Measurements from ENCODE around the gene CD177.

Gene CD177

DNA sequence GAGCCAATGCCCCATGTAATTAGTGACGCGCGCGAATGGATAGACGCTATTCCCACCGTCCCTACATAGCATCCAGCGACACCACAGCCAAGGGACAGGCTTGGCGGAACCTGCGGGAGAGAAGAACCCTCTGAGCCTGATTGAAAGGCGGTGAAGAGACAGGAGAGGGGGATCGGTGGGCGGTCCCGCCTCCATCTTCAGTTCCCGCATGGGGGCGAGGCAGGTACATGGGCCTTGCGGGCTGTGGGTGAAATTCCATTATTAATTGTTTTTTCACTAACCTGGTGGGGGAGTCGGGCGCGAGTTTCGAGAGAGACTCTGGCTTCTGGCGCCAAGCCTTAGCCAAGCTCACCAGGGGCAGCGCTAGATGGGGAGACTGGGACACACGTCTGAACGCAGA, 52.8 kb downstream of the CD177 start:
- Histone ChIP-seq H3K27me3 (ENCODE audit: control insufficient read depth in 1 of 2, insufficient read depth in 2 of 2, low read length in 2 of 2) (no peaks in the 10 kb centered on the region), H3K9ac (ENCODE audit: low read depth in 1 of 2, low read length in 2 of 2) (no peak overlapping the region), H3K27ac (ENCODE audit: low read depth, low read length) (no peak overlapping the region), H3K4me3 (ENCODE audit: low read depth in 1 of 2, low read length in 2 of 2) (no peak overlapping the region), H3K9me3 (ENCODE audit: control insufficient read depth in 1 of 2, low read length in 2 of 2) (no peaks in the 10 kb centered on the region), H3K36me3 (ENCODE audit: control insufficient read depth in 1 of 2, insufficient read depth in 2 of 2, low read length in 2 of 2) (no peaks in the 10 kb centered on the region), H3K4me1 (ENCODE audit: control insufficient read depth in 1 of 2, insufficient read depth in 2 of 2, low read length in 2 of 2) (no peaks in the 10 kb centered on the region)

DNA sequence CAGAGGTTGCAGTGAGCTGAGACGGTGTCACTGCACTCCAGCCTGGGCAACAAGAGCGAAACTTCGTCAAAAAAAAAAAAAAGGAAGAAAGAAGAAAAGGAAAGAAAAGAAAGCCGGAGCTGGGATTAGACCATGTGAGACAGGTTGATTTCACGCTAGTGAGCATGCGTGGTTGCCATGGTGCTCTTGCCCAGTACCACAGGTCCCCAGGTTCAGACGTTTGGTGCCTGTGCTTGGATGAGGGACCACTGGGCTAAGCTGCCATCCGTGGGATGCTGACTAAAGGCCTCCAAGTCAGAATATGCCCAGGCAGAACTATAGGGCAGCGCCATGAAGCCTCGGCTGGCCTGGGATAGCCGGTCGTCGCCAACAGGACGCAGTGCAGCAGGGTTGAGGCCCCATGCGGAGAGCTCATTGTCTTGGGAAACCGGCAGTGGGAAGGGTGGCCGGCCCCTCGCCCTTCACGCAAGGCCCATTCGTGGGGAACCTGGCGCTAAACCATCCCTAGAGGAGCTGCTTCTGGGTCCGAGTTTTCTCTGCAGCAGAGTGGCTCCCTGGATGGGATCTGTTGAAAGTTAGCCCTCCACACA, 54.0 kb downstream of the CD177 start:
- Histone ChIP-seq H3K4me3 (ENCODE audit: low read depth in 1 of 2, low read length in 2 of 2) (no peak overlapping the region), H3K9me3 (ENCODE audit: control insufficient read depth in 1 of 2, low read length in 2 of 2) (peaks cover 0 to 3% of the 10 kb centered on the region in 2 donors), H3K27me3 (ENCODE audit: control insufficient read depth in 1 of 2, insufficient read depth in 2 of 2, low read length in 2 of 2) (no peaks in the 10 kb centered on the region), H3K4me1 (ENCODE audit: control insufficient read depth in 1 of 2, insufficient read depth in 2 of 2, low read length in 2 of 2) (no peaks in the 10 kb centered on the region), H3K27ac (ENCODE audit: low read depth, low read length) (no peak overlapping the region), H3K9ac (ENCODE audit: low read depth in 1 of 2, low read length in 2 of 2) (no peak overlapping the region), H3K36me3 (ENCODE audit: control insufficient read depth in 1 of 2, insufficient read depth in 2 of 2, low read length in 2 of 2) (no peaks in the 10 kb centered on the region)

DNA sequence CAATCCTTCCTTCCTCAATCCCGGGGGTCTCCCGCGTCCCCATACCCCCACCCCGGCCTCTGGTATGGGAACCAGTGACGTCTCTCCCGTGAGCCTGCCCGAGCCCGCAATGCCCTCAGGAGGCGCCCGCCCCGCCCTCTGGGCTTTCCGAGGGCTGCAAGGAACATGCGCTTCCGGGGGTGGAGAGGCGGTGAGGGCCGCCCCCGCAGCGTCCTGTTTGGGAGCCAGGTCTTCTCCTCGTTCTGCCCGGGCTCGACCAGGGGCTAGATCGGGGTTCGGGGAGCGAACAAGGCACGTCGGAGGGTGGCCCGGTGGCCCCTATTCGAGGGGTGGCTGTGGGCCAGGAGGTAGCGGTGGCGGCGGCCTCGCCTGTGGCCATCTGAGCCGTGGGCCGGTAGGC, 54.6 kb downstream of the CD177 start:
- no peaks in the 10 kb centered on the region for H3K36me3 ChIP-seq (ENCODE audit: control insufficient read depth in 1 of 2, insufficient read depth in 2 of 2, low read length in 2 of 2)
- H3K9ac ChIP-seq (ENCODE audit: low read depth in 1 of 2, low read length in 2 of 2), result no peak overlapping the region
- peaks cover 0 to 3% of the 10 kb centered on the region in 2 donors for H3K9me3 ChIP-seq (ENCODE audit: control insufficient read depth in 1 of 2, low read length in 2 of 2)
- no peak overlapping the region for H3K4me3 ChIP-seq (ENCODE audit: low read depth in 1 of 2, low read length in 2 of 2)
- H3K4me1 ChIP-seq (ENCODE audit: control insufficient read depth in 1 of 2, insufficient read depth in 2 of 2, low read length in 2 of 2), result no peaks in the 10 kb centered on the region
- no peaks in the 10 kb centered on the region for H3K27me3 ChIP-seq (ENCODE audit: control insufficient read depth in 1 of 2, insufficient read depth in 2 of 2, low read length in 2 of 2)
- no peak overlapping the region for H3K27ac ChIP-seq (ENCODE audit: low read depth, low read length)

DNA sequence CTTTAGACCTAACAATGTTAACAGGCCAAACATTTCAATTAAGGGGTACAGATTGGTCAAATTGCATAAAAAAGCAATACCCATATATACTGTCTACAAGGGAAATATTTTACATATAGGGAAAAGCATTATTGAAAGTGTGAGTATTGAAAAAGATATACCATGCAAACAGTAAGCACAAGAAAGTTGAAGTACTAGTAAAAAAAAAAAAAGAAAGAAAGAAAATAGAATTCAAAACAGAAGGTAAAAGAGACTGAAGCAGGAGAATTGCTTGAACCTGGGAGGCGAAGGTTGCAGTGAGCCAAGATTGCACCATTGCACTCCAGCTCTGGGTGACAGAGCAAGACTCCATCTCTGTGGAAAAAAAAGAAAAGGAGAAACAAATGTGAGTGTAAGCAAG, 55.9 kb downstream of the CD177 start:
- Histone ChIP-seq H3K9me3 (ENCODE audit: control insufficient read depth in 1 of 2, low read length in 2 of 2) (peaks cover 0 to 3% of the 10 kb centered on the region in 2 donors), H3K27ac (ENCODE audit: low read depth, low read length) (no peak overlapping the region), H3K9ac (ENCODE audit: low read depth in 1 of 2, low read length in 2 of 2) (no peak overlapping the region), H3K36me3 (ENCODE audit: control insufficient read depth in 1 of 2, insufficient read depth in 2 of 2, low read length in 2 of 2) (no peaks in the 10 kb centered on the region), H3K4me1 (ENCODE audit: control insufficient read depth in 1 of 2, insufficient read depth in 2 of 2, low read length in 2 of 2) (no peaks in the 10 kb centered on the region), H3K4me3 (ENCODE audit: low read depth in 1 of 2, low read length in 2 of 2) (no peak overlapping the region), H3K27me3 (ENCODE audit: control insufficient read depth in 1 of 2, insufficient read depth in 2 of 2, low read length in 2 of 2) (no peaks in the 10 kb centered on the region)

DNA sequence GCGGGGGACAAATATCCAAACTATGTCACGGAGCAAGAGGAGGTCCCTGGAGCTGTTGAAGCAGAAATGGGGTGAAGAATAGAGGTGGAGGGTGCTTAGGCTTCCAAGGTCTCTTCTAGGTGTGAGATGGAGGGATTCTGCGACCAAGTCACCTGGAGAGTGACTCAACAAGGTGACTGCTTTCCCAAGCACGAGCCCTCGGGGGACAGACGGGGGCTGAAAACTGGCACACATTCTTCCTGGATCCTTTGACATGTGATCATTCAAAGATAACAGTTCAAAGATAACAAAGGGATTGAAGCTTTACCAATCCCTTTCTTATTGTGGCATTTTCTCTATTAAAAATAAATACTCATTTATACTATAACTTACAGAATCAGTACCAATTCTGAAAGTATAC, 59.0 kb downstream of the CD177 start:
- peaks cover 0 to 3% of the 10 kb centered on the region in 2 donors for H3K9me3 ChIP-seq (ENCODE audit: control insufficient read depth in 1 of 2, low read length in 2 of 2)
- H3K4me3 ChIP-seq (ENCODE audit: low read depth in 1 of 2, low read length in 2 of 2), result no peak overlapping the region
- H3K36me3 ChIP-seq (ENCODE audit: control insufficient read depth in 1 of 2, insufficient read depth in 2 of 2, low read length in 2 of 2), result no peaks in the 10 kb centered on the region
- H3K4me1 ChIP-seq (ENCODE audit: control insufficient read depth in 1 of 2, insufficient read depth in 2 of 2, low read length in 2 of 2), result peaks cover 0 to 5% of the 10 kb centered on the region in 2 donors
- H3K9ac ChIP-seq (ENCODE audit: low read depth in 1 of 2, low read length in 2 of 2), result no peak overlapping the region
- no peaks in the 10 kb centered on the region for H3K27me3 ChIP-seq (ENCODE audit: control insufficient read depth in 1 of 2, insufficient read depth in 2 of 2, low read length in 2 of 2)
- no peak overlapping the region for H3K27ac ChIP-seq (ENCODE audit: low read depth, low read length)

Data from duodenal mucosa (tissue), 2 donors.